H9 (cell line): ENCODE data around the gene BRAT1. TPM values are rescaled to one million over a fixed set of nuclear protein-coding genes. Genes with fewer than 3 reads are reported as not detected.

Experiments
- DNase-seq: peaks from one replicate; pipeline ENCODE4 v3.0.0-alpha.2; 2017
- H2AFZ ChIP-seq: one replicate; pipeline ENCODE4 v1.6.1; 2013; ENCODE audit warnings: mild to moderate bottlenecking, low read length, control low read depth, moderate library complexity
- H2AK5ac ChIP-seq: 2 replicates; pipeline ENCODE4 v1.6.1; 2013; ENCODE audit warnings: low read length, control low read depth, mixed read lengths; ENCODE audit not compliant: insufficient read length
- H2BK120ac ChIP-seq: one replicate; pipeline ENCODE4 v1.6.1; 2013; ENCODE audit warnings: low read depth, mild to moderate bottlenecking, low read length, control low read depth, inconsistent platforms; ENCODE audit not compliant: poor library complexity, severe bottlenecking
- H2BK12ac ChIP-seq: 2 replicates; pipeline ENCODE4 v1.6.1; 2013; ENCODE audit warnings: low read length, control low read depth, mixed read lengths, low read depth; ENCODE audit not compliant: insufficient read length
- H2BK15ac ChIP-seq: 2 replicates; pipeline ENCODE4 v1.6.1; 2013; ENCODE audit warnings: low read depth, low read length, control low read depth
- H2BK20ac ChIP-seq: one replicate; pipeline ENCODE4 v1.6.1; 2013; ENCODE audit warnings: low read depth, mild to moderate bottlenecking, low read length, control low read depth, inconsistent platforms; ENCODE audit not compliant: poor library complexity, severe bottlenecking
- H2BK5ac ChIP-seq: 2 replicates; pipeline ENCODE4 v1.6.1; 2013; ENCODE audit warnings: low read length, control low read depth, mixed read lengths; ENCODE audit not compliant: insufficient read length
- H3K14ac ChIP-seq: 2 replicates; pipeline ENCODE4 v1.6.1; 2013; ENCODE audit warnings: low read length, control low read depth; ENCODE audit not compliant: insufficient read depth
- H3K18ac ChIP-seq: 2 replicates; pipeline ENCODE4 v1.6.1; 2013; ENCODE audit warnings: low read depth, mild to moderate bottlenecking, mixed read lengths, low read length, control low read depth; ENCODE audit not compliant: insufficient read length
- H3K23ac ChIP-seq: 2 replicates; pipeline ENCODE4 v1.6.1; 2013; ENCODE audit warnings: low read length, control low read depth, mixed read lengths, low read depth; ENCODE audit not compliant: insufficient read length
- H3K23me2 ChIP-seq: 2 replicates; pipeline ENCODE4 v1.6.1; 2013; ENCODE audit warnings: low read depth, mild to moderate bottlenecking, mixed read lengths, low read length, control low read depth; ENCODE audit not compliant: insufficient read length, poor library complexity, severe bottlenecking
- H3K27ac ChIP-seq: 2 replicates; pipeline ENCODE4 v1.5.1; 2013; ENCODE audit warnings: low read length, control low read depth, mixed read lengths, low read depth; ENCODE audit not compliant: insufficient read length
- H3K27me3 ChIP-seq: 2 replicates; pipeline ENCODE4 v1.6.1; 2013; ENCODE audit warnings: low read length, control low read depth, inconsistent platforms; ENCODE audit not compliant: insufficient read depth
- H3K4ac ChIP-seq: 2 replicates; pipeline ENCODE4 v1.6.1; 2013; ENCODE audit warnings: low read depth, mild to moderate bottlenecking, control low read depth, inconsistent platforms, low read length, moderate library complexity
- H3K4me1 ChIP-seq: 2 replicates; pipeline ENCODE4 v1.6.1; 2013; ENCODE audit warnings: low read length, control low read depth, inconsistent platforms; ENCODE audit not compliant: insufficient read depth
- H3K4me2 ChIP-seq: 2 replicates; pipeline ENCODE4 v1.6.1; 2013; ENCODE audit warnings: low read length, control low read depth, mixed read lengths; ENCODE audit not compliant: insufficient read length, insufficient read depth
- H3K56ac ChIP-seq: 2 replicates; pipeline ENCODE4 v1.6.1; 2013; ENCODE audit warnings: low read depth, mild to moderate bottlenecking, mixed read lengths, low read length, control low read depth; ENCODE audit not compliant: insufficient read length
- H3K79me1 ChIP-seq: 2 replicates; pipeline ENCODE4 v1.6.1; 2013; ENCODE audit warnings: low read depth, mild to moderate bottlenecking, moderate library complexity, low read length, control low read depth, inconsistent platforms; ENCODE audit not compliant: insufficient read depth, poor library complexity, severe bottlenecking
- H3K79me2 ChIP-seq: 2 replicates; pipeline ENCODE4 v1.6.1; 2013; ENCODE audit warnings: low read length, control low read depth, inconsistent platforms; ENCODE audit not compliant: insufficient read depth
- H3K9ac ChIP-seq: 2 replicates; pipeline ENCODE4 v1.6.1; 2013; ENCODE audit warnings: low read length, control low read depth, mixed read lengths; ENCODE audit not compliant: insufficient read length; ENCODE audit errors: extremely low read depth
- H3K9me3 ChIP-seq: one replicate; pipeline ENCODE4 v1.6.1; 2013; ENCODE audit warnings: low read depth, low read length, inconsistent platforms; ENCODE audit not compliant: control insufficient read depth
- H3T11ph ChIP-seq: one replicate; pipeline ENCODE4 v1.6.1; 2013; ENCODE audit warnings: mild to moderate bottlenecking, low read length, control low read depth, inconsistent platforms
- H4K20me1 ChIP-seq: one replicate; pipeline ENCODE4 v1.6.1; 2013; ENCODE audit not compliant: control insufficient read depth, insufficient read length, insufficient read depth
- H4K5ac ChIP-seq: 2 replicates; pipeline ENCODE4 v1.6.1; 2013; ENCODE audit warnings: low read depth, mild to moderate bottlenecking, mixed read lengths, low read length, control low read depth; ENCODE audit not compliant: insufficient read length
- H4K8ac ChIP-seq: replicated peaks from 2 replicates; pipeline ENCODE4 v1.6.1; 2013; ENCODE audit warnings: low read length, control low read depth, mixed read lengths, low read depth; ENCODE audit not compliant: insufficient read length
- H4K91ac ChIP-seq: 2 replicates; pipeline ENCODE4 v1.6.1; 2013; ENCODE audit warnings: low read depth, mild to moderate bottlenecking, moderate library complexity, mixed read lengths, low read length, control low read depth; ENCODE audit not compliant: insufficient read length
- H3K27ac Mint-ChIP-seq, 3 experiments: 2 replicates in 2 of 3; 3 replicates in 1 of 3; pipeline ENCODE4 v1.8.0; 2020 to 2021; ENCODE audit warnings: mixed read lengths in 3 of 3, mild to moderate bottlenecking in 1 of 3, moderate library complexity in 1 of 3
- H3K27me3 Mint-ChIP-seq: 2 replicates; pipeline ENCODE4 v1.8.0; 2021; ENCODE audit warnings: low read depth, mild to moderate bottlenecking, moderate library complexity, mixed read lengths
- H3K36me3 Mint-ChIP-seq, 3 experiments: 2 replicates in 2 of 3; 3 replicates in 1 of 3; pipeline ENCODE4 v1.8.0; 2020 to 2021; ENCODE audit warnings: low read depth in 3 of 3, mixed read lengths in 3 of 3; ENCODE audit not compliant: insufficient read depth in 1 of 3
- H3K4me1 Mint-ChIP-seq, 2 experiments: 2 replicates each; pipeline ENCODE4 v1.8.0; 2020; ENCODE audit warnings: mixed read lengths in 2 of 2
- H3K4me3 Mint-ChIP-seq, 2 experiments: 2 replicates in 1 of 2; 3 replicates in 1 of 2; pipeline ENCODE4 v1.8.0; 2020 to 2021; ENCODE audit warnings: mild to moderate bottlenecking in 2 of 2, mixed read lengths in 2 of 2, moderate library complexity in 1 of 2
- H3K9me3 Mint-ChIP-seq, 2 experiments: 2 replicates in 1 of 2; 3 replicates in 1 of 2; pipeline ENCODE4 v1.8.0; 2020; ENCODE audit warnings: mild to moderate bottlenecking in 2 of 2, mixed read lengths in 2 of 2, moderate library complexity in 1 of 2
- WGBS: extraction: QIAGEN DNeasy Blood & Tissue Kit; methylation state at CpG from one replicate; pipeline ENCODE4 v1.1.7; 2013; ENCODE audit warnings: missing lambda C conversion rate, low lambda C conversion rate, mixed read lengths; ENCODE audit not compliant: insufficient read length; ENCODE audit errors: extremely low coverage; 5-methylcytosine and 5-hydroxymethylcytosine counted together
- total RNA-seq: library from RNA; stranded (reverse); gene quantifications from 2 replicates; pipeline ENCODE4 v1.2.1, GENCODE V29; 2021
- TF ChIP-seq, protein P1 (sequence below): fragments of 200-600 bp; sonication (generic); conservative IDR thresholded peaks from 3 replicates; pipeline ENCODE4 v1.8.0; 2021; ENCODE audit warnings: antibody characterized with exemption, mild to moderate bottlenecking

BRAT1 gene
- total RNA-seq, 1 experiment from 2014 or later = 41.2 TPM

DNA sequence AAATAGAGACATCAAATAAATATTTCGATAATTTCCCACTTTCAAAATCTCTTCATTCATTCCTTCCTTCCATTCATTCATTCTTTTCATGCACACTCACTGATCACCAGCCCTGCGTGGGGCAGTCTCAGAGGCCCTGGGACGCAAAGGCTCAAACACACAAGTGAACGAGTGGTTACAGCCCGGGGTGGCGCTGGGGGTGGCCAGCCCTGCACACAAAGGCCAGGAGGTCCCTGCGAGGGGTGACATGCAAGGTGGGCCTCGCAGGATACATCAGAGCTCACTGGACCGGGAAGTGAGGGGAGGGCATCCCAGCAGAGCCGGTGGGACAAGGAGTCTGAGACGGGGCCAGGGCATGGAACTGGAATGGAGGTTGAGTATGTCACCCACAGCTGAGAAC, 46.6 kb upstream of the BRAT1 start:
- no peak overlapping the region for H4K5ac ChIP-seq
- H2AK5ac ChIP-seq = no peak overlapping the region
- TF ChIP-seq, protein P1, sequence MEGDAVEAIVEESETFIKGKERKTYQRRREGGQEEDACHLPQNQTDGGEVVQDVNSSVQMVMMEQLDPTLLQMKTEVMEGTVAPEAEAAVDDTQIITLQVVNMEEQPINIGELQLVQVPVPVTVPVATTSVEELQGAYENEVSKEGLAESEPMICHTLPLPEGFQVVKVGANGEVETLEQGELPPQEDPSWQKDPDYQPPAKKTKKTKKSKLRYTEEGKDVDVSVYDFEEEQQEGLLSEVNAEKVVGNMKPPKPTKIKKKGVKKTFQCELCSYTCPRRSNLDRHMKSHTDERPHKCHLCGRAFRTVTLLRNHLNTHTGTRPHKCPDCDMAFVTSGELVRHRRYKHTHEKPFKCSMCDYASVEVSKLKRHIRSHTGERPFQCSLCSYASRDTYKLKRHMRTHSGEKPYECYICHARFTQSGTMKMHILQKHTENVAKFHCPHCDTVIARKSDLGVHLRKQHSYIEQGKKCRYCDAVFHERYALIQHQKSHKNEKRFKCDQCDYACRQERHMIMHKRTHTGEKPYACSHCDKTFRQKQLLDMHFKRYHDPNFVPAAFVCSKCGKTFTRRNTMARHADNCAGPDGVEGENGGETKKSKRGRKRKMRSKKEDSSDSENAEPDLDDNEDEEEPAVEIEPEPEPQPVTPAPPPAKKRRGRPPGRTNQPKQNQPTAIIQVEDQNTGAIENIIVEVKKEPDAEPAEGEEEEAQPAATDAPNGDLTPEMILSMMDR = no peak
- H2BK120ac ChIP-seq = no peak overlapping the region
- H3K27me3 Mint-ChIP-seq = no peaks in the 10 kb centered on the region
- no peak for DNase-seq
- H2AFZ ChIP-seq = no peak overlapping the region
- H4K91ac ChIP-seq = no peak overlapping the region
- no peaks in the 10 kb centered on the region for H3K23me2 ChIP-seq
- H2BK5ac ChIP-seq = no peak overlapping the region
- no peak overlapping the region for H2BK20ac ChIP-seq
- H3T11ph ChIP-seq = no peak overlapping the region
- WGBS = 100% methylated on average over 1 of the region's 11 CpGs
- H4K8ac ChIP-seq = no peak overlapping the region
- no peak overlapping the region for H3K9ac ChIP-seq
- H3K36me3 Mint-ChIP-seq = peaks cover 4 to 8% (median 5%) of the 10 kb centered on the region in 3 experiments; a peak in 5 of 7 replicates
- H3K4me1 ChIP-seq = no peaks in the 10 kb centered on the region
- no peak overlapping the region for H3K14ac ChIP-seq
- no peaks in the 10 kb centered on the region for H3K9me3 Mint-ChIP-seq
- no peaks in the 10 kb centered on the region for H3K79me2 ChIP-seq
- no peak overlapping the region for H3K4me2 ChIP-seq
- peaks cover 2% of the 10 kb centered on the region for H4K20me1 ChIP-seq
- H2BK15ac ChIP-seq = no peak overlapping the region
- H3K27ac ChIP-seq = no peak overlapping the region
- no peaks in the 10 kb centered on the region for H3K4me1 Mint-ChIP-seq
- H3K9me3 ChIP-seq = no peaks in the 10 kb centered on the region
- H3K27ac Mint-ChIP-seq = no peak overlapping the region; a peak in 1 of 7 replicates
- no peak overlapping the region for H3K23ac ChIP-seq
- no peaks in the 10 kb centered on the region for H3K27me3 ChIP-seq
- no peak overlapping the region for H3K4me3 Mint-ChIP-seq
- H3K18ac ChIP-seq = no peak overlapping the region
- no peak overlapping the region for H2BK12ac ChIP-seq
- no peaks in the 10 kb centered on the region for H3K79me1 ChIP-seq
- H3K56ac ChIP-seq = no peak overlapping the region
- no peak overlapping the region for H3K4ac ChIP-seq
